ENCODE data around the gene COPS9. TPM values are rescaled to one million over a fixed set of nuclear protein-coding genes. Genes with fewer than 3 reads are reported as not detected.

The COPS9 gene
- total and polyA plus RNA-seq, 10 of the 15 experiments (the other 5 are each of a cell fraction or from before 2014, with no cell fraction given), result 80.8 to 419 (median 213) TPM

DNA sequence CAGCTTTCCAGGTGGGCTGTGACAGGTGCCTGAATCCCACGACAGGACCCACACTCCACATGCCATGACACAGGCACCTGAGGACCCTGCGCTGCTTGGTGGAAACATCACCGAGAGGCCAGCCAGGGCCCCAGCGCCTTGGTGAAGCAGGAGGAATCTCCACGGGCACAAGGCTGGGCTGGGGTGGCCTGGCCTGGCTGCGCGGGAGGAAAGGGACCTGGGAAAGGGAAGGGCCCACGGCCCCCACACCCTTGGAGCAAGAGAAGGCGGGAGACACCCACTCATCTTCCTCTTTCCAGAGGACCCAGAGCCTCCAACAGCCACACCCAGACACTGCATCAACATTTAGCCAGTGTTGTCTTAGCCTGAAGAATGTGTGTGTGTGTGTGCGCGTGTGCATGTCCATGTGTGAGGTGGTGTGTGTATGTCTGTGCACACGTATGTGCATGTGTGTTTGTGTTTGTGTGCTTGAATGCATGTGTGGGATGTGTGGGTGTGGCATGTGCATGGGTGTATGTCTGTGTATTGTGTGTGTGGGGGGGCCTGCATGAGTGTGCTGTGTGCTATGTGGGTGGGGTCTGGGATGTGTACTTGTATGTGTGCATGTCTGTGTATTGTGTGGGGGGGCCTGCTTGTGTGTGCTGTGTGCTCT lies 10.6 kb upstream of the COPS9 start (continued):
- TF ChIP-seq RELB (IDR thresholded peaks at IDR 0.05; ENCODE audit: low read depth), result no peak

DNA sequence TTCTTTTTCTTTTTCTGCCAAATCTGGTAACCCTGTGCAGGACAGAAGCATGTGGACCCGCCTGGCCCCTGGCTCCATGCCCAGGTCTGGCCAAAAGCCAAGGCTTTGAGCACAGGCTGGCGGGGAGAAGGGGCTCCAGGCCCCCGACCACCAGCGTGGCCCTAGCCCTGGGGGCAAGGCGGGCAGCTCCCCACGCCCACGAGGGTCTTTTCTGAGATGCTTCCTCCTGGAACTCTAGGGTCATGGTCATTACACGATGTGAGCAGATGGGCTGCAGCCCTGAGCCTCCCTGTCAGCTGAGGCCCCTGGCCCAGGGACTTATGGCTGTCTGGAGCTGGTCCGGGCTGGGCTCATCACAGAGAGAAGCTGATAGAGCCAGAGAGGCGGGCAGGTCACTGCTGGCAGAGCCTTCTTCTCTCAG lies 10.0 kb upstream of the COPS9 start:
- CTCF ChIA-PET, result interaction anchor here (6.1 kb wide), 1 partner anchor 86 kb away, joined by 78 read pairs; no protein-coding TSS in a partner anchor
- DNase-seq (ENCODE audit: low read depth, low spot score), result no peak
- Histone ChIP-seq H3K4me1 (ENCODE audit: control insufficient read depth, insufficient read depth, low read length) (no peaks in the 10 kb centered on the region), H3K9me3 (replicated peaks; ENCODE audit: control insufficient read depth, insufficient read depth, low read length) (no peaks in the 10 kb centered on the region; the same call in 2 of the 3 replicates), H3K36me3 (ENCODE audit: control insufficient read depth in 2 of 2, insufficient read depth in 2 of 2, low read length in 1 of 2) (no peaks in the 10 kb centered on the region), H3K4me3 (no peak overlapping the region), H3K4me2 (ENCODE audit: control insufficient read depth, insufficient read depth) (no peak overlapping the region), H3K79me2 (ENCODE audit: control insufficient read depth, insufficient read depth, low read length) (no peaks in the 10 kb centered on the region), H2AFZ (ENCODE audit: control insufficient read depth, low read depth, low read length) (no peak overlapping the region), H4K20me1 (ENCODE audit: control insufficient read depth, insufficient read depth) (no peaks in the 10 kb centered on the region), H3K27me3 (replicated peaks in 1 of 2; ENCODE audit: control insufficient read depth in 2 of 2, insufficient read depth in 2 of 2, low read length in 1 of 2) (peaks cover 0 to 2% of the 10 kb centered on the region in 2 experiments; a peak in 2 of 4 replicates), H3K27ac (ENCODE audit: control insufficient read depth, insufficient read depth) (no peak overlapping the region), H3K9ac (ENCODE audit: control insufficient read depth, insufficient read depth, low read length) (no peak overlapping the region)
- BruUV-seq (replicated peaks), result no TSS peak
- RAD21 ChIA-PET (ENCODE audit: unreplicated experiment), result interaction anchor here (0.6 to 1.3 kb wide), 2 partner anchors 85 to 734 kb away, joined by 4 to 8 read pairs; no protein-coding TSS in a partner anchor
- intact Hi-C loops (cut with micrococcal nuclease; ENCODE audit: unreplicated experiment) (loop anchor here (10.0 kb wide), 1 partner anchor 1111 kb away; no protein-coding TSS in a partner anchor), in situ Hi-C loops (cut with MboI) (loop anchor here (10.0 kb wide), 1 partner anchor 1111 kb away; no protein-coding TSS in a partner anchor)
- ATAC-seq, result no peak
- FAIRE-seq, result no peak
- SMC1A ChIA-PET (ENCODE audit: uncharacterized antibody, unreplicated experiment), result interaction anchor here (1.0 kb wide), 1 partner anchor 31 kb away, joined by 3 read pairs; no protein-coding TSS in a partner anchor
- POLR2A ChIA-PET, result no interaction called here
- WGBS (ENCODE audit: insufficient coverage, insufficient replicate concordance, low lambda C conversion rate, missing lambda C conversion rate), result 28% methylated on average over 10 of the region's 10 CpGs
- TF ChIP-seq MXI1 (IDR thresholded peaks at IDR 0.05; ENCODE audit: low read depth, low read length) (no peak), SMAD5 (IDR thresholded peaks at IDR 0.05; ENCODE audit: low read depth) (no peak), RAD21 (IDR thresholded peaks at IDR 0.05; ENCODE audit: insufficient read depth, low read depth, low read length) (no peak), SMAD1 (IDR thresholded peaks at IDR 0.05; ENCODE audit: low read depth, partially characterized antibody) (no peak), USF2 (IDR thresholded peaks at IDR 0.05; ENCODE audit: borderline replicate concordance, low read depth, low read length) (no peak), JUNB (IDR thresholded peaks at IDR 0.05) (no peak), MYB (IDR thresholded peaks at IDR 0.05; ENCODE audit: borderline replicate concordance, low read depth, low read length) (no peak)
- TF ChIP-seq, protein P1, sequence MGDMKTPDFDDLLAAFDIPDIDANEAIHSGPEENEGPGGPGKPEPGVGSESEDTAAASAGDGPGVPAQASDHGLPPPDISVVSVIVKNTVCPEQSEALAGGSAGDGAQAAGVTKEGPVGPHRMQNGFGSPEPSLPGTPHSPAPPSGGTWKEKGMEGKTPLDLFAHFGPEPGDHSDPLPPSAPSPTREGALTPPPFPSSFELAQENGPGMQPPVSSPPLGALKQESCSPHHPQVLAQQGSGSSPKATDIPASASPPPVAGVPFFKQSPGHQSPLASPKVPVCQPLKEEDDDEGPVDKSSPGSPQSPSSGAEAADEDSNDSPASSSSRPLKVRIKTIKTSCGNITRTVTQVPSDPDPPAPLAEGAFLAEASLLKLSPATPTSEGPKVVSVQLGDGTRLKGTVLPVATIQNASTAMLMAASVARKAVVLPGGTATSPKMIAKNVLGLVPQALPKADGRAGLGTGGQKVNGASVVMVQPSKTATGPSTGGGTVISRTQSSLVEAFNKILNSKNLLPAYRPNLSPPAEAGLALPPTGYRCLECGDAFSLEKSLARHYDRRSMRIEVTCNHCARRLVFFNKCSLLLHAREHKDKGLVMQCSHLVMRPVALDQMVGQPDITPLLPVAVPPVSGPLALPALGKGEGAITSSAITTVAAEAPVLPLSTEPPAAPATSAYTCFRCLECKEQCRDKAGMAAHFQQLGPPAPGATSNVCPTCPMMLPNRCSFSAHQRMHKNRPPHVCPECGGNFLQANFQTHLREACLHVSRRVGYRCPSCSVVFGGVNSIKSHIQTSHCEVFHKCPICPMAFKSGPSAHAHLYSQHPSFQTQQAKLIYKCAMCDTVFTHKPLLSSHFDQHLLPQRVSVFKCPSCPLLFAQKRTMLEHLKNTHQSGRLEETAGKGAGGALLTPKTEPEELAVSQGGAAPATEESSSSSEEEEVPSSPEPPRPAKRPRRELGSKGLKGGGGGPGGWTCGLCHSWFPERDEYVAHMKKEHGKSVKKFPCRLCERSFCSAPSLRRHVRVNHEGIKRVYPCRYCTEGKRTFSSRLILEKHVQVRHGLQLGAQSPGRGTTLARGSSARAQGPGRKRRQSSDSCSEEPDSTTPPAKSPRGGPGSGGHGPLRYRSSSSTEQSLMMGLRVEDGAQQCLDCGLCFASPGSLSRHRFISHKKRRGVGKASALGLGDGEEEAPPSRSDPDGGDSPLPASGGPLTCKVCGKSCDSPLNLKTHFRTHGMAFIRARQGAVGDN (IDR thresholded peaks at IDR 0.05), result no peak
- TF ChIP-seq, protein P2, sequence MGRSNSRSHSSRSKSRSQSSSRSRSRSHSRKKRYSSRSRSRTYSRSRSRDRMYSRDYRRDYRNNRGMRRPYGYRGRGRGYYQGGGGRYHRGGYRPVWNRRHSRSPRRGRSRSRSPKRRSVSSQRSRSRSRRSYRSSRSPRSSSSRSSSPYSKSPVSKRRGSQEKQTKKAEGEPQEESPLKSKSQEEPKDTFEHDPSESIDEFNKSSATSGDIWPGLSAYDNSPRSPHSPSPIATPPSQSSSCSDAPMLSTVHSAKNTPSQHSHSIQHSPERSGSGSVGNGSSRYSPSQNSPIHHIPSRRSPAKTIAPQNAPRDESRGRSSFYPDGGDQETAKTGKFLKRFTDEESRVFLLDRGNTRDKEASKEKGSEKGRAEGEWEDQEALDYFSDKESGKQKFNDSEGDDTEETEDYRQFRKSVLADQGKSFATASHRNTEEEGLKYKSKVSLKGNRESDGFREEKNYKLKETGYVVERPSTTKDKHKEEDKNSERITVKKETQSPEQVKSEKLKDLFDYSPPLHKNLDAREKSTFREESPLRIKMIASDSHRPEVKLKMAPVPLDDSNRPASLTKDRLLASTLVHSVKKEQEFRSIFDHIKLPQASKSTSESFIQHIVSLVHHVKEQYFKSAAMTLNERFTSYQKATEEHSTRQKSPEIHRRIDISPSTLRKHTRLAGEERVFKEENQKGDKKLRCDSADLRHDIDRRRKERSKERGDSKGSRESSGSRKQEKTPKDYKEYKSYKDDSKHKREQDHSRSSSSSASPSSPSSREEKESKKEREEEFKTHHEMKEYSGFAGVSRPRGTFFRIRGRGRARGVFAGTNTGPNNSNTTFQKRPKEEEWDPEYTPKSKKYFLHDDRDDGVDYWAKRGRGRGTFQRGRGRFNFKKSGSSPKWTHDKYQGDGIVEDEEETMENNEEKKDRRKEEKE (IDR thresholded peaks at IDR 0.05), result no peak
